Hepatocyte (in vitro differentiated cells): ENCODE measurements around the gene KCNS1. TPM values are rescaled to one million over a fixed set of nuclear protein-coding genes. Genes with fewer than 3 reads are reported as not detected.
A peak's percentile ranks its signal among the peaks of the same experiment; 100 is the strongest.

ENCODE experiments used
- DNase-seq: peaks from one replicate; pipeline ENCODE4 v3.0.0-alpha.2; 2016; ENCODE audit warnings: low spot score
- H2AFZ ChIP-seq: fragments of 200-600 bp; sonication (generic); 2 replicates; pipeline ENCODE4 v1.6.0; 2016; ENCODE audit warnings: antibody characterized with exemption, mild to moderate bottlenecking
- H3K27ac ChIP-seq: fragments of 200-600 bp; sonication (generic); 2 replicates; pipeline ENCODE4 v1.5.1; 2016; ENCODE audit warnings: mild to moderate bottlenecking
- H3K27me3 ChIP-seq: fragments of 200-600 bp; sonication (generic); 2 replicates; pipeline ENCODE4 v1.6.1; 2016
- H3K36me3 ChIP-seq: fragments of 200-600 bp; sonication (generic); replicated peaks from 2 replicates; pipeline ENCODE4 v1.5.1; 2016; ENCODE audit warnings: low read depth; ENCODE audit not compliant: insufficient read depth
- H3K4me1 ChIP-seq: fragments of 200-600 bp; sonication (generic); 2 replicates; pipeline ENCODE4 v1.5.1; 2016; ENCODE audit warnings: mild to moderate bottlenecking, moderate library complexity; ENCODE audit not compliant: insufficient read depth
- H3K4me2 ChIP-seq: fragments of 200-600 bp; sonication (generic); 2 replicates; pipeline ENCODE4 v1.6.0; 2016
- H3K4me3 ChIP-seq: fragments of 200-600 bp; sonication (generic); 2 replicates; pipeline ENCODE4 v1.5.1; 2016; ENCODE audit warnings: mild to moderate bottlenecking
- H3K79me2 ChIP-seq: fragments of 200-600 bp; sonication (generic); 2 replicates; pipeline ENCODE4 v1.6.0; 2017; ENCODE audit warnings: mild to moderate bottlenecking
- H3K9me2 ChIP-seq: fragments of 200-600 bp; sonication (generic); replicated peaks from 2 replicates; pipeline ENCODE4 v1.6.0; 2017; ENCODE audit warnings: mild to moderate bottlenecking; ENCODE audit not compliant: insufficient read depth
- H3K9me3 ChIP-seq: fragments of 200-600 bp; sonication (generic); 2 replicates; pipeline ENCODE4 v1.5.1; 2016; ENCODE audit warnings: low read depth, mild to moderate bottlenecking
- H4K20me1 ChIP-seq: fragments of 200-600 bp; sonication (generic); 2 replicates; pipeline ENCODE4 v1.6.0; 2016; ENCODE audit warnings: mild to moderate bottlenecking; ENCODE audit not compliant: insufficient read depth, poor library complexity, severe bottlenecking
- EZH2 ChIP-seq: fragments of 200-600 bp; sonication (generic); IDR thresholded peaks from 2 replicates; pipeline ENCODE4 v1.6.1; 2016; ENCODE audit warnings: antibody characterized with exemption, mild to moderate bottlenecking, borderline replicate concordance
- EZH2phosphoT487 ChIP-seq: fragments of 200-600 bp; sonication (generic); IDR thresholded peaks from one replicate; pipeline ENCODE4 v1.6.1; 2018; ENCODE audit warnings: antibody characterized with exemption, mild to moderate bottlenecking, low read depth, moderate library complexity; ENCODE audit not compliant: unreplicated experiment, severe bottlenecking
- WGBS: methylation state at CpG from one replicate; pipeline ENCODE4 v1.1.6; 2016; ENCODE audit warnings: low lambda C conversion rate; ENCODE audit errors: missing lambda C conversion rate; 5-methylcytosine and 5-hydroxymethylcytosine counted together
- polyA plus RNA-seq: library from polyadenylated mRNA; unstranded; fragments of >200 nt; fragmentation: Nextera tagmentation; extraction: Ambion mirVana; gene quantifications from 2 replicates; pipeline ENCODE4 v1.2.1, GENCODE V29; 2016
- total RNA-seq: library from RNA; depleted of rRNA; stranded (reverse); fragments of >200 nt; gene quantifications from 2 replicates; pipeline ENCODE4 v1.2.3, GENCODE V29; 2014
- TF ChIP-seq, protein P1 (sequence below): fragments of 200-600 bp; sonication (generic); IDR thresholded peaks from 2 replicates; pipeline ENCODE4 v1.5.1; 2016; ENCODE audit warnings: antibody characterized with exemption, mild to moderate bottlenecking; ENCODE audit not compliant: poor library complexity

KCNS1 gene
- total and polyA plus RNA-seq, 2 experiments from 2014 or later, result 0.42 to 0.43 TPM

DNA sequence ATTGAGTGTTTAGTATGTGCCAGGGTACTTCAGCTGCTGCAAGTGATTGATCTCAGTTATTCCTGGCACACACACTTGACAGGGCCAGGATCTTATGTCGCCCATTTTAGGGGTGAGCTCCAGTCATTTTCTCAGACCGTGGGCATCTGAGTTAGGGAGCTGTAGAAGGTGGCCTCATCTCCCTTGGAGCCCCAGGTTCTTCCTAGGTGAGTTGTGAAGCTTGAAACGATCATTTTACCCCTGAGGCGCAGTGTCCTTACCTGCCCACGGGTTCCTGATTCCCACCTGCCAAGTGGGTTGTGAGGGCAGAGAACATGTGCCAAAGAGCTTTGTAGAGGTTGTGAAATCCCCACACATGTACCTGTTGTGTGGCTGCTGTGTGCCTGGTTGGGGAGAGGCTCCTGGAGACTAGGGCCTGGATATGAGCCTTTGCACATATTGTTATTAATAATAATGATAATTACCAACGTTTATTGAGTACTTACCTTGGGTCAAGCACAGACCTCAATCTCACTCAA is 465 bp upstream of the KCNS1 start:
- peaks cover 7% of the 10 kb centered on the region for H3K4me1 ChIP-seq
- H3K4me3 ChIP-seq, result no peak overlapping the region
- H3K79me2 ChIP-seq, result no peaks in the 10 kb centered on the region
- H3K9me3 ChIP-seq, result no peaks in the 10 kb centered on the region
- TF ChIP-seq, protein P1, sequence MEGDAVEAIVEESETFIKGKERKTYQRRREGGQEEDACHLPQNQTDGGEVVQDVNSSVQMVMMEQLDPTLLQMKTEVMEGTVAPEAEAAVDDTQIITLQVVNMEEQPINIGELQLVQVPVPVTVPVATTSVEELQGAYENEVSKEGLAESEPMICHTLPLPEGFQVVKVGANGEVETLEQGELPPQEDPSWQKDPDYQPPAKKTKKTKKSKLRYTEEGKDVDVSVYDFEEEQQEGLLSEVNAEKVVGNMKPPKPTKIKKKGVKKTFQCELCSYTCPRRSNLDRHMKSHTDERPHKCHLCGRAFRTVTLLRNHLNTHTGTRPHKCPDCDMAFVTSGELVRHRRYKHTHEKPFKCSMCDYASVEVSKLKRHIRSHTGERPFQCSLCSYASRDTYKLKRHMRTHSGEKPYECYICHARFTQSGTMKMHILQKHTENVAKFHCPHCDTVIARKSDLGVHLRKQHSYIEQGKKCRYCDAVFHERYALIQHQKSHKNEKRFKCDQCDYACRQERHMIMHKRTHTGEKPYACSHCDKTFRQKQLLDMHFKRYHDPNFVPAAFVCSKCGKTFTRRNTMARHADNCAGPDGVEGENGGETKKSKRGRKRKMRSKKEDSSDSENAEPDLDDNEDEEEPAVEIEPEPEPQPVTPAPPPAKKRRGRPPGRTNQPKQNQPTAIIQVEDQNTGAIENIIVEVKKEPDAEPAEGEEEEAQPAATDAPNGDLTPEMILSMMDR, result no peak
- TF ChIP-seq EZH2 (no peak), EZH2phosphoT487 (no peak)
- H2AFZ ChIP-seq, result peak overlapping the region; percentile 45
- H3K36me3 ChIP-seq, result no peaks in the 10 kb centered on the region
- peak overlapping the region; percentile 80 for H3K4me2 ChIP-seq
- DNase-seq, result no peak
- H3K27me3 ChIP-seq, result peaks cover 34% of the 10 kb centered on the region
- H4K20me1 ChIP-seq, result no peaks in the 10 kb centered on the region
- no peak overlapping the region for H3K27ac ChIP-seq
- no peaks in the 10 kb centered on the region for H3K9me2 ChIP-seq
- WGBS, result 63% methylated on average over 6 of the region's 6 CpGs

DNA sequence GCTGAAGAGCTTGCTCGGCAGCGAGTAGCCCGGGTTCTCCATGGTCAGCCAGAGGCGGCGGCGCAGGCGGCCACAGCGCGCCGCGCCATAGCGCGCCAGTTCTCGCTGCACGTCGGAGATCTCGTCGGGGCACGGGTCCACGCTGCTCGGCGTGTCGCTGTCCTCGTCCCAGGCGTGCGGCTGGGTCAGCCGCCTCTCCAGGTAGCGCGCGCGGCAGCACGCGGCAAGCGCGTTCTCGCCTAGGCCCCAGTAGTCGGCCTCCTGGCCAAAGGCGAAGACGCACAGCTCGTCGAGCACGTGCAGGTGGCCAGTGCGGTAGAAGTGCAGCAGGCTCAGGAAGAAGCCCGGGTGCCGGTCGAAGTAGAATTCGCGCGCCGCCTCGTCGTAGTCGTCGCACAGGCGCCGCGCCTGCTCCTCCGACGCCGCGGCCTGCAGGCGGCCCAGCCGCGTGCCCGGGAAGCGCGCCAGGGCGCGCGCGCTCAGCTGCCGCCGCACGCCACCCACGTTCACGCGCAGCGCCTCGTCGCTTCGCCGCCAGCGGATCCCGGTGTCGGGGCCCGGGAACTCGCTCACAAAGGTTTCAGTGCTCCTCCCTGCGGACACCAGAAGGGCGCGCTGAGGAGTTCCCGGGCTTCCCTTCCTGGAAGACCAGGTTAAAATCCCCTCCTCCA is 2.7 kb downstream of the KCNS1 start:
- Histone ChIP-seq H4K20me1 (no peaks in the 10 kb centered on the region), H3K79me2 (no peaks in the 10 kb centered on the region), H3K4me2 (peak overlapping the region; percentile 44), H3K4me3 (no peak overlapping the region), H2AFZ (no peak overlapping the region), H3K27me3 (peaks cover 34% of the 10 kb centered on the region), H3K4me1 (peaks cover 7% of the 10 kb centered on the region), H3K36me3 (no peaks in the 10 kb centered on the region), H3K9me2 (no peaks in the 10 kb centered on the region), H3K27ac (no peak overlapping the region), H3K9me3 (no peaks in the 10 kb centered on the region)
- TF ChIP-seq, protein P1, result peak; percentile 21
- TF ChIP-seq EZH2 (no peak), EZH2phosphoT487 (no peak)
- peak; percentile 47 for DNase-seq
- WGBS, result 67% methylated on average over 74 of the region's 91 CpGs

DNA sequence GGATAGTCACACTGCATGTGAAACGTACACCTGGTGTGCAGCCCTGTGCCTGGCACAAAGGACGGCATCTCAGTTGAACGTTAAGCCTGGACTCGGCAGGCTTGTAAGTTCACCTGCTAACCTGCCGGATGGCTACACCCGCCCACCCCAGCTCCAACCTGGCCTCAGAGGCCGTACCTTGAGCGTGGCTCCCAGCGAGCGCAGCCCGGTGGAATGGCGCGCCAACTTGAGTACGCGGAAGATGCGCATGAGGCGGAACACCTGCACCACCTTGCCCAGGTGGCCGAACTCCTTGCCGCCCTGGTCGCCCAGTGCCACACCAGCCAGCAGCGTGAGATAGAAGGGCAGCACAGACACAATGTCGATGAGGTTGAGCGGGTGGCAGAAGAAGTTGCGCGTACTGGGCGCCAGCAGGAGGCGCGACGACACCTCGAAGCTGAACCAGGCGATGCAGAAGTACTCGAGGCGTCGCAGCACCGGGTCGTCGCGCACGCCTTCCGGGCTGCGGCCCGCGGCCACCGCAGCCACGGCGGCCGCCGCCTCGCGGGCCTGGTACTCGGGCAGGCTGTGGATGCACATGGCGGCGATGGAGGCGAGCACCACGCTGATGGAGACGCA is 3.3 kb downstream of the KCNS1 start:
- no peak overlapping the region for H3K27ac ChIP-seq
- H3K4me1 ChIP-seq, result peaks cover 7% of the 10 kb centered on the region
- 97% methylated on average over 35 of the region's 56 CpGs for WGBS
- H4K20me1 ChIP-seq, result no peaks in the 10 kb centered on the region
- TF ChIP-seq EZH2phosphoT487 (no peak), EZH2 (no peak)
- TF ChIP-seq, protein P1, result no peak
- DNase-seq, result no peak
- H3K4me3 ChIP-seq, result no peak overlapping the region
- H3K36me3 ChIP-seq, result no peaks in the 10 kb centered on the region
- H3K4me2 ChIP-seq, result no peak overlapping the region
- no peak overlapping the region for H2AFZ ChIP-seq
- H3K9me3 ChIP-seq, result no peaks in the 10 kb centered on the region
- no peaks in the 10 kb centered on the region for H3K79me2 ChIP-seq
- H3K9me2 ChIP-seq, result no peaks in the 10 kb centered on the region
- H3K27me3 ChIP-seq, result peaks cover 34% of the 10 kb centered on the region
